ENCODE measurements around the gene SMIM7. TPM values are rescaled to one million over a fixed set of nuclear protein-coding genes. Genes with fewer than 3 reads are reported as not detected.

Gene SMIM7
- total RNA-seq, 1 donor from 2014 or later: 90.5 TPM

- TF ChIP-seq CTCF (IDR thresholded peaks at IDR 0.05; ENCODE audit: insufficient read depth, low read length, poor library complexity, severe bottlenecking): no peak
- Histone ChIP-seq H3K4me3 (ENCODE audit: low read depth, low read length) (no peak overlapping the region), H3K27me3 (ENCODE audit: control insufficient read depth, insufficient read depth, low read length) (no peaks in the 10 kb centered on the region), H3K36me3 (ENCODE audit: control insufficient read depth, insufficient read depth, low read length) (no peaks in the 10 kb centered on the region)
- DNase-seq (ENCODE audit: low read depth): no peak
These were observed 35.7 kb downstream of the SMIM7 start for GRCh38 chr19:16624236-16624635.

GRCh38 chr19:16623576-16623975 is 36.4 kb downstream of the SMIM7 start:
- no peaks in the 10 kb centered on the region for H3K36me3 ChIP-seq (ENCODE audit: control insufficient read depth, insufficient read depth, low read length)
- no peak overlapping the region for H3K4me3 ChIP-seq (ENCODE audit: low read depth, low read length)
- DNase-seq (ENCODE audit: low read depth): no peak
- TF ChIP-seq CTCF (IDR thresholded peaks at IDR 0.05; ENCODE audit: insufficient read depth, low read length, poor library complexity, severe bottlenecking): no peak
- H3K27me3 ChIP-seq (ENCODE audit: control insufficient read depth, insufficient read depth, low read length): no peaks in the 10 kb centered on the region

GRCh38 chr19:16623066-16623465 is 36.9 kb downstream of the SMIM7 start:
- no peaks in the 10 kb centered on the region for H3K36me3 ChIP-seq (ENCODE audit: control insufficient read depth, insufficient read depth, low read length)
- no peak for TF ChIP-seq CTCF (IDR thresholded peaks at IDR 0.05; ENCODE audit: insufficient read depth, low read length, poor library complexity, severe bottlenecking)
- no peak for DNase-seq (ENCODE audit: low read depth)

GRCh38 chr19:16621165-16621800 is 38.7 kb downstream of the SMIM7 start:
- Histone ChIP-seq H3K36me3 (ENCODE audit: control insufficient read depth, insufficient read depth, low read length) (no peaks in the 10 kb centered on the region), H3K27me3 (ENCODE audit: control insufficient read depth, insufficient read depth, low read length) (no peaks in the 10 kb centered on the region), H3K4me3 (ENCODE audit: low read depth, low read length) (no peak overlapping the region)
- no peak for TF ChIP-seq CTCF (IDR thresholded peaks at IDR 0.05; ENCODE audit: insufficient read depth, low read length, poor library complexity, severe bottlenecking)
- DNase-seq (ENCODE audit: low read depth): no peak

More at GRCh38 chr19:16623066-16623465, 36.9 kb downstream of the SMIM7 start:
- no peak overlapping the region for H3K4me3 ChIP-seq (ENCODE audit: low read depth, low read length)
- no peaks in the 10 kb centered on the region for H3K27me3 ChIP-seq (ENCODE audit: control insufficient read depth, insufficient read depth, low read length)

- H3K27me3 ChIP-seq (ENCODE audit: control insufficient read depth, insufficient read depth, low read length): no peaks in the 10 kb centered on the region
- H3K4me3 ChIP-seq (ENCODE audit: low read depth, low read length): no peak overlapping the region
- no peaks in the 10 kb centered on the region for H3K36me3 ChIP-seq (ENCODE audit: control insufficient read depth, insufficient read depth, low read length)
- DNase-seq (ENCODE audit: low read depth): no peak
- no peak for TF ChIP-seq CTCF (IDR thresholded peaks at IDR 0.05; ENCODE audit: insufficient read depth, low read length, poor library complexity, severe bottlenecking)
These were observed 39.4 kb downstream of the SMIM7 start for GRCh38 chr19:16620584-16620983.

- Histone ChIP-seq H3K36me3 (ENCODE audit: control insufficient read depth, insufficient read depth, low read length) (no peaks in the 10 kb centered on the region), H3K4me3 (ENCODE audit: low read depth, low read length) (no peak overlapping the region), H3K27me3 (ENCODE audit: control insufficient read depth, insufficient read depth, low read length) (no peaks in the 10 kb centered on the region)
- no peak for TF ChIP-seq CTCF (IDR thresholded peaks at IDR 0.05; ENCODE audit: insufficient read depth, low read length, poor library complexity, severe bottlenecking)
- DNase-seq (ENCODE audit: low read depth): no peak
These were observed 39.9 kb downstream of the SMIM7 start for GRCh38 chr19:16620018-16620417.
